Colonic mucosa (tissue), 4 donors: ENCODE measurements around the gene SPTLC3. TPM values are rescaled to one million over a fixed set of nuclear protein-coding genes. Genes with fewer than 3 reads are reported as not detected.

Experiments used
- DNase-seq: peaks from one replicate; pipeline ENCODE4 v3.0.0-alpha.2; 2020
- H3K27ac ChIP-seq: fragments of 200-600 bp; one replicate; pipeline ENCODE4 v1.8.0; 2021
- H3K27me3 ChIP-seq: fragments of 200-600 bp; one replicate; pipeline ENCODE4 v1.8.0; 2021
- H3K36me3 ChIP-seq: fragments of 200-600 bp; one replicate; pipeline ENCODE4 v1.8.0; 2021
- H3K4me1 ChIP-seq: fragments of 200-600 bp; one replicate; pipeline ENCODE4 v1.8.0; 2021; ENCODE audit warnings: mild to moderate bottlenecking
- H3K4me3 ChIP-seq: fragments of 200-600 bp; one replicate; pipeline ENCODE4 v1.8.0; 2021
- H3K9ac ChIP-seq, 2 donors: one replicate each; pipeline ENCODE4 v1.7.0; 2013; ENCODE audit warnings: control low read depth in 2 of 2, low read depth in 2 of 2, low read length in 2 of 2
- H3K9me3 ChIP-seq: fragments of 200-600 bp; one replicate; pipeline ENCODE4 v1.8.0; 2021
- intact Hi-C: fragments of 100-400 bp; cut with DNase I; formaldehyde crosslinking; loops from one replicate; pipeline ENCODE4 v1.14.1; 2022
- total RNA-seq, 2 donors: library from RNA; stranded (reverse); fragmentation: NEBNext Ultra II Directional in 1 of 2; extraction: Animal tissue kit (Norgen Biotek cat#: 25700) in 1 of 2; gene quantifications; one replicate each; pipeline ENCODE4 v1.2.1, GENCODE V29; 2021
- TF ChIP-seq, protein P1 (sequence below): fragments of 200-600 bp; IDR thresholded peaks from one replicate; pipeline ENCODE4 v1.8.0; 2022; ENCODE audit warnings: antibody characterized with exemption, mild to moderate bottlenecking
- donor health status: healthy.
- donor health status: DM: no; HTN: no; CAD: no.
- donor health status: DM: no; HTN: no; CAD: no.

Gene SPTLC3
- total RNA-seq, 2 donors from 2014 or later: 7.0 to 12.5 TPM

DNA sequence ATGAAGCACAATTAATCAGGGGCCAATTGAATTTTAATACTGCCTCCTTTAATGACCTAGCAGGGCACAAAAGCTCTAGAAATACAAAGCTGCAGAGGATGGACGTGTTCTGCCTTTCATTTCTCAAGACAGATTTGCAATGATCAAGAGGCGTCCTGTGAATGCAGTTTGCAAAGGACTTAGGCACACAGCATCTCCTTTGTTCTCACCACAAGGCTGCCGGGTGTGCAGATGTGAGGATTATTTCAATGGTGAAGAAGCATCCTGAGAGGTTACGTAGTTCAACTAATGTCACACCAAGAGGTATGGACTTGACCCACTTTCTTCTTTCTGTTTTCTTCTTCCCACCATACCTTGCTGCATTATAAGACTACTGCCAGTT lies 42.9 kb upstream of the SPTLC3 start:
- Histone ChIP-seq H3K27ac (no peak overlapping the region), H3K4me3 (no peak overlapping the region), H3K4me1 (no peaks in the 10 kb centered on the region), H3K9ac (no peak overlapping the region), H3K9me3 (no peaks in the 10 kb centered on the region), H3K27me3 (no peaks in the 10 kb centered on the region), H3K36me3 (no peaks in the 10 kb centered on the region)
- no peak for DNase-seq
- intact Hi-C loops: loop anchor here (5.0 kb wide), 1 partner anchor 39 kb away; no protein-coding TSS in a partner anchor
- TF ChIP-seq, protein P1, sequence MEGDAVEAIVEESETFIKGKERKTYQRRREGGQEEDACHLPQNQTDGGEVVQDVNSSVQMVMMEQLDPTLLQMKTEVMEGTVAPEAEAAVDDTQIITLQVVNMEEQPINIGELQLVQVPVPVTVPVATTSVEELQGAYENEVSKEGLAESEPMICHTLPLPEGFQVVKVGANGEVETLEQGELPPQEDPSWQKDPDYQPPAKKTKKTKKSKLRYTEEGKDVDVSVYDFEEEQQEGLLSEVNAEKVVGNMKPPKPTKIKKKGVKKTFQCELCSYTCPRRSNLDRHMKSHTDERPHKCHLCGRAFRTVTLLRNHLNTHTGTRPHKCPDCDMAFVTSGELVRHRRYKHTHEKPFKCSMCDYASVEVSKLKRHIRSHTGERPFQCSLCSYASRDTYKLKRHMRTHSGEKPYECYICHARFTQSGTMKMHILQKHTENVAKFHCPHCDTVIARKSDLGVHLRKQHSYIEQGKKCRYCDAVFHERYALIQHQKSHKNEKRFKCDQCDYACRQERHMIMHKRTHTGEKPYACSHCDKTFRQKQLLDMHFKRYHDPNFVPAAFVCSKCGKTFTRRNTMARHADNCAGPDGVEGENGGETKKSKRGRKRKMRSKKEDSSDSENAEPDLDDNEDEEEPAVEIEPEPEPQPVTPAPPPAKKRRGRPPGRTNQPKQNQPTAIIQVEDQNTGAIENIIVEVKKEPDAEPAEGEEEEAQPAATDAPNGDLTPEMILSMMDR: no peak

DNA sequence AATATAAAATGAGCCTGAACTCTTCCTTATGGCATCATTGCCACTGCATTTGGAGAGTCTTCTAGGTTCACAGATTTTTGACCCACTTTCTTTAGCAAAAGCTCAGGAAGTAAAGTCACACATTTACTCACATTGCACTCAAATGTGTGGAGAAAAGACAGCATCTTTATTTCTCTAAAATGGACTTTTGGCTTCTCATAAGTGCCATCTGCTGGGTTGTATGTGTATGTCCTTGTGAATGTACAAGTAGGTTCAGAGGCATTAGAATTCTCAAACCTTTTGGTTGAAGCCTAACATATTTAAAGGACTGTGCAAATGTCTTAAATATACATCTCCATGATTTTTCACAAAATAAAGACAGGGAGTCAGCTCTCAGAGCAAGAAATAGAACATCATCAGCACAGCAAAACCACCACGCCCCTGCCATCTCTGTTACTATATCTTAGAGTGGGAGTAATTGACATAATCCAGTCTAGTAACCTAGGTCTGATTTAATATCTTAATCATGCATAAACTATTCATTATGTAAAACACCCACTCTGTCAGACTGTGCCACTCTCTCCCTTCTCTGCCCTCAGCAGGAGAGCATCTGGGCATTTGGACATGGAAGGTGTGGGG lies 42.2 kb upstream of the SPTLC3 start:
- no peaks in the 10 kb centered on the region for H3K9me3 ChIP-seq
- H3K9ac ChIP-seq: no peak overlapping the region
- DNase-seq: no peak
- H3K4me1 ChIP-seq: no peaks in the 10 kb centered on the region
- intact Hi-C loops: loop anchor here (5.0 kb wide), 1 partner anchor 39 kb away; no protein-coding TSS in a partner anchor
- H3K4me3 ChIP-seq: no peak overlapping the region
- TF ChIP-seq, protein P1: no peak
- no peak overlapping the region for H3K27ac ChIP-seq
- no peaks in the 10 kb centered on the region for H3K27me3 ChIP-seq
- no peaks in the 10 kb centered on the region for H3K36me3 ChIP-seq

DNA sequence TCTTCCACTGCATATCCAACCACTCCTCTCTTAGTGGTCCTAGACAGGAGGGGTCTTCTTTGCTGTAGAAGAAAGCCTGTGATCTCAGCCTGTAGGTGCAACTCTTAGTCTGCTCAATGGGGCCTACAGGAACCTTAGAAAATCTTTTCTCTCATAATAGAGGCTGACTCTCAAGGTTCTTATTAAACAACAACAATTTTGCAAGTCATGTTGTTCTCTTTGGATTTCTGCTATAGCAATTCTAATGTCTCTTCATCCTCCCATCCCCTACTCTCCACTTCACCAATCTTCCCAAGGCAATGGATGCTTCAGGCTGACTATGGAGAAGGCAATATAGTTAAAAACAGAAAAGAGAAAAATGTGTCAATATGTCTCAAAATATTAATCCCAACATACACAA lies 40.8 kb upstream of the SPTLC3 start:
- no peaks in the 10 kb centered on the region for H3K27me3 ChIP-seq
- no peak for DNase-seq
- no peaks in the 10 kb centered on the region for H3K36me3 ChIP-seq
- no peak overlapping the region for H3K27ac ChIP-seq
- TF ChIP-seq, protein P1: no peak
- H3K4me3 ChIP-seq: no peak overlapping the region
- H3K9ac ChIP-seq: no peak overlapping the region
- no peaks in the 10 kb centered on the region for H3K4me1 ChIP-seq
- intact Hi-C loops: loop anchor here (5.0 kb wide), 1 partner anchor 41 kb away; no protein-coding TSS in a partner anchor
- H3K9me3 ChIP-seq: no peaks in the 10 kb centered on the region

DNA sequence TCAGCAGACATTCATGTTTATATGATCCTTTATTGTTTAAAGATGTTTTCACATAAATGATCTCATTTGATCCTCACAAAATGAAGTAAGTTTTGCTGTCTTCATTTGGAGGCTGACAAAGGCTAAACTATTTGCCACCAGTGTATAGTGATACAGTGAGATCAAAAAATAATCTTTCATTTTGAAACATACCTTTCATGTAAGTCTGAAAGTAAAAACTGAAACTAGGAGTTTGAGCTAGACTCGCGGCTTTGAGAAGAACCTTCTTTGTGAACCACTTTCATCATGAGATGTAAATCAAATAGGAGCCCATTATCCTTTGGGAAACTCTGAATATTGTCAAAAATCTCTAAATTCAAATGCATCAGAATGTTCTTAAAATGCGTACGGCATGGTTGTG lies 40.3 kb upstream of the SPTLC3 start:
- DNase-seq: no peak
- Histone ChIP-seq H3K4me3 (no peak overlapping the region), H3K27me3 (no peaks in the 10 kb centered on the region), H3K9ac (no peak overlapping the region), H3K4me1 (no peaks in the 10 kb centered on the region), H3K36me3 (no peaks in the 10 kb centered on the region), H3K27ac (no peak overlapping the region), H3K9me3 (no peaks in the 10 kb centered on the region)
- intact Hi-C loops: loop anchor here (5.0 kb wide), 1 partner anchor 41 kb away; no protein-coding TSS in a partner anchor
- TF ChIP-seq, protein P1: no peak

DNA sequence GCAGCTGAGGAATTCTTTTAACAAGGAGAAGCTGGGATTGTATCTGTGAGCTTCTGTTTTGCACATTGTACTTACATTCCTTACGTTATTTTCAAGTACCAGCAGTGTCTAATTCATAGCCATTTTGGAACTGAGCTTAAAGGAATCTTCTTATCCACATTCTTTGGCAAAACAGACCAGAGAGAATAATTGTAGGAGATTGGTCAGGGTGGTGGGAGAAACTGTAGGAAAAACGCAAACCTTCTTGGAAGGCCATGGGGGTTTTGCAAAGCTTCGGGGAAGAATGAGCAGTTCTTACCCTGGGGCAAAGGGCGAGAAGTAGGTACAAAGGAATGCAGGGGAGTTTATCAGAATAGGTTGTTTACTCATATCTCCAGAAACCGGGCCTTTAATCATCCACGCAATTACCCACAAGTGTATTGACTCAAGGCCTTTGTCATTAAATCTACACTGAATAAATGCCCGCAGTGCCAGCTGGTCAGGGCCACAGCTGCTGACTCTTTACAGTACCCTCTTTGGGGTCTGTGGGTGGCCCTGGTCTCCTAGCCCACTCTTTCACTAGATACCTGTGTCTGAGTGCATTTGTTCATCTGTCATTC lies 39.6 kb upstream of the SPTLC3 start:
- Histone ChIP-seq H3K9me3 (no peaks in the 10 kb centered on the region), H3K9ac (no peak overlapping the region), H3K27me3 (no peaks in the 10 kb centered on the region), H3K4me1 (no peaks in the 10 kb centered on the region), H3K36me3 (no peaks in the 10 kb centered on the region), H3K27ac (no peak overlapping the region), H3K4me3 (no peak overlapping the region)
- intact Hi-C loops: loop anchor here (5.0 kb wide), 1 partner anchor 42 kb away; no protein-coding TSS in a partner anchor
- DNase-seq: no peak
- TF ChIP-seq, protein P1: no peak
